Esophagus squamous epithelium (tissue), 5 donors: Measurements from ENCODE around the gene WNT2B. TPM values are rescaled to one million over a fixed set of nuclear protein-coding genes. Genes with fewer than 3 reads are reported as not detected.

ENCODE experiments used
- DNase-seq: peaks from one replicate; lab custom pipeline; 2025; lab: John Stamatoyannopoulos, UW
- H3K27ac ChIP-seq, 4 donors: fragments of 200-600 bp; sonication (generic); one replicate each; pipeline ENCODE4 v1.5.1; 2016 to 2019; ENCODE audit warnings: mild to moderate bottlenecking in 1 of 4
- H3K27me3 ChIP-seq, 4 donors: fragments of 200-600 bp; sonication (generic); 1 replicate in 3 of 4; 2 replicates in 1 of 4; pipeline versions ENCODE4 v1.5.1 to v1.6.0; 2017 to 2021; ENCODE audit warnings: antibody characterized with exemption in 1 of 4
- H3K36me3 ChIP-seq, 3 donors: fragments of 200-600 bp; sonication (generic); one replicate each; pipeline ENCODE4 v1.5.1; 2016 to 2019
- H3K4me1 ChIP-seq, 3 donors: fragments of 200-600 bp; sonication (generic); one replicate each; pipeline ENCODE4 v1.5.1; 2017 to 2019
- H3K4me3 ChIP-seq, 4 donors: fragments of 200-600 bp; sonication (generic); 1 replicate in 3 of 4; 2 replicates in 1 of 4; pipeline ENCODE4 v1.5.1; 2016 to 2019; ENCODE audit warnings: mild to moderate bottlenecking in 2 of 4, moderate library complexity in 1 of 4
- H3K9me3 ChIP-seq, 3 donors: fragments of 200-600 bp; sonication (generic); one replicate each; pipeline ENCODE4 v1.5.1; 2016 to 2019
- POLR2A ChIP-seq, 4 donors: fragments of 450-650 bp; IDR thresholded peaks; one replicate each; pipeline ENCODE4 v1.6.1; 2017; ENCODE audit warnings: antibody characterized with exemption in 4 of 4, mild to moderate bottlenecking in 4 of 4, moderate library complexity in 3 of 4
- WGBS, 2 donors: methylation state at CpG; one replicate each; pipeline ENCODE4 v1.1.5; 2018; 5-methylcytosine and 5-hydroxymethylcytosine counted together
- intact Hi-C: fragments of 100-400 bp; cut with DNase I; formaldehyde crosslinking; loops from one replicate; pipeline ENCODE4 v1.15.0; 2022
- total RNA-seq, 4 donors: library from RNA; depleted of rRNA; stranded (reverse); fragments of >200 nt; gene quantifications; one replicate each; pipeline ENCODE4 v1.1.0, GENCODE V29; 2016
- TF ChIP-seq, protein P1 (sequence below), 6 experiments: fragments of 450-650 bp in 4 of 6; fragments of 200-600 bp in 2 of 6; sonication (generic) in 2 of 6; IDR thresholded peaks; one replicate each; pipeline ENCODE4 v1.5.1; 2016 to 2019; ENCODE audit warnings: antibody characterized with exemption in 6 of 6, mild to moderate bottlenecking in 4 of 6, moderate library complexity in 4 of 6
- donor health status: DM: yes; HTN: yes; CAD: no.

The WNT2B gene
- total RNA-seq, 4 donors from 2014 or later, result 2.9 to 11.6 (median 8.2) TPM

- TF ChIP-seq POLR2A (IDR thresholded peaks at IDR 0.05), result no peak
- TF ChIP-seq, protein P1, sequence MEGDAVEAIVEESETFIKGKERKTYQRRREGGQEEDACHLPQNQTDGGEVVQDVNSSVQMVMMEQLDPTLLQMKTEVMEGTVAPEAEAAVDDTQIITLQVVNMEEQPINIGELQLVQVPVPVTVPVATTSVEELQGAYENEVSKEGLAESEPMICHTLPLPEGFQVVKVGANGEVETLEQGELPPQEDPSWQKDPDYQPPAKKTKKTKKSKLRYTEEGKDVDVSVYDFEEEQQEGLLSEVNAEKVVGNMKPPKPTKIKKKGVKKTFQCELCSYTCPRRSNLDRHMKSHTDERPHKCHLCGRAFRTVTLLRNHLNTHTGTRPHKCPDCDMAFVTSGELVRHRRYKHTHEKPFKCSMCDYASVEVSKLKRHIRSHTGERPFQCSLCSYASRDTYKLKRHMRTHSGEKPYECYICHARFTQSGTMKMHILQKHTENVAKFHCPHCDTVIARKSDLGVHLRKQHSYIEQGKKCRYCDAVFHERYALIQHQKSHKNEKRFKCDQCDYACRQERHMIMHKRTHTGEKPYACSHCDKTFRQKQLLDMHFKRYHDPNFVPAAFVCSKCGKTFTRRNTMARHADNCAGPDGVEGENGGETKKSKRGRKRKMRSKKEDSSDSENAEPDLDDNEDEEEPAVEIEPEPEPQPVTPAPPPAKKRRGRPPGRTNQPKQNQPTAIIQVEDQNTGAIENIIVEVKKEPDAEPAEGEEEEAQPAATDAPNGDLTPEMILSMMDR (IDR thresholded peaks at IDR 0.05), result no peak
- Histone ChIP-seq H3K27me3 (no peaks in the 10 kb centered on the region), H3K4me1 (peaks cover 12 to 63% (median 25%) of the 10 kb centered on the region in 3 donors), H3K27ac (no peak overlapping the region), H3K4me3 (no peak overlapping the region), H3K9me3 (no peaks in the 10 kb centered on the region), H3K36me3 (peaks cover 0 to 39% (median 0%) of the 10 kb centered on the region in 3 donors)
- no peak for DNase-seq
- intact Hi-C loops, result loop anchor here (5.0 kb wide), 1 partner anchor 87 kb away; no protein-coding TSS in a partner anchor
- WGBS, 2 donors, result 69 to 93% methylated on average over 2 of the region's 2 CpGs
Observed at GRCh38 chr1:112515311-112516009, 6.7 kb downstream of the WNT2B start.

DNA sequence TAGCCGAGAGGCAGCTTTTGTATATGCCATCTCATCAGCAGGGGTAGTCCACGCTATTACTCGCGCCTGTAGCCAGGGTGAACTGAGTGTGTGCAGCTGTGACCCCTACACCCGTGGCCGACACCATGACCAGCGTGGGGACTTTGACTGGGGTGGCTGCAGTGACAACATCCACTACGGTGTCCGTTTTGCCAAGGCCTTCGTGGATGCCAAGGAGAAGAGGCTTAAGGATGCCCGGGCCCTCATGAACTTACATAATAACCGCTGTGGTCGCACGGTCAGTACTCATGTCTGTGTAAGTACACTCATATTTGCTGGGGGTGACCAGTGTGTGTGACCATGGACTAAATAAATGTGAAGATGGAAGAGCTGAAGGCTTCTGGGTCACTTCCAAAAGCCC, 7.4 kb downstream of the WNT2B start:
- TF ChIP-seq POLR2A (IDR thresholded peaks at IDR 0.05), result no peak
- TF ChIP-seq, protein P1 (IDR thresholded peaks at IDR 0.05), result no peak
- Histone ChIP-seq H3K36me3 (peaks cover 0 to 45% (median 0%) of the 10 kb centered on the region in 3 donors), H3K4me1 (peaks cover 12 to 56% (median 25%) of the 10 kb centered on the region in 3 donors), H3K4me3 (no peak overlapping the region), H3K9me3 (no peaks in the 10 kb centered on the region), H3K27me3 (no peaks in the 10 kb centered on the region), H3K27ac (no peak overlapping the region)
- DNase-seq, result no peak
- intact Hi-C loops, result loop anchor here (5.0 kb wide), 1 partner anchor 86 kb away; no protein-coding TSS in a partner anchor
- 93 to 95% methylated on average over 4 to 11 of the region's 14 CpGs for WGBS, 2 donors

GRCh38 chr1:112517231-112517630, 8.5 kb downstream of the WNT2B start:
- 48 to 85% methylated on average over 3 to 8 of the region's 9 CpGs for WGBS, 2 donors

DNA sequence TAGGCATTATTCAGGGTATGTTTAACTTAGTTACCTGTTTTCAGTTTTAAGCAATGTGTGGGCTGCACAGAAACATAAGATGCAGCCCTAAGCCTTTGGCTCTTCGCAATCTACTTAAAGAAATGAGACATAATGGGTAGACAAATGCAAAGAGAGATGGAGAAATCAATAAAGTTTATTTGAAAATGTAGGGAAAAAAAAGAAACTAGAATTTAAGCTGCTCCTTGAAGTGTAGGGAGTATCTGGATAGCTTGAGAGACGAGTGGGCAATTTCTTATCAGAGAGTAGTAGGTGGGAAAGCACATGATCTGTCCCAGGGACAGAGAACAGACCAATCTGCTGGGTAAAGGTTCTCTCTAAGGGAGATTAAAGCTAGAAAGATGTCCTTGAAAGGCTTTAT, 8.9 kb downstream of the WNT2B start:
- WGBS, 2 donors, result 67 to 71% methylated on average over 2 of the region's 2 CpGs

More at GRCh38 chr1:112517231-112517630, 8.5 kb downstream of the WNT2B start:
- intact Hi-C loops, result loop anchor here (5.0 kb wide), 1 partner anchor 85 kb away; no protein-coding TSS in a partner anchor
- Histone ChIP-seq H3K27ac (peak overlapping the region in 2 of 4 donors; percentile 6 to 40), H3K27me3 (no peaks in the 10 kb centered on the region), H3K36me3 (peaks cover 0 to 56% (median 0%) of the 10 kb centered on the region in 3 donors), H3K4me3 (peak overlapping the region in 1 of 4 donors; percentile 24), H3K9me3 (no peaks in the 10 kb centered on the region), H3K4me1 (peaks cover 12 to 45% (median 25%) of the 10 kb centered on the region in 3 donors)
- no peak for TF ChIP-seq POLR2A (IDR thresholded peaks at IDR 0.05)
- TF ChIP-seq, protein P1 (IDR thresholded peaks at IDR 0.05), result no peak
- no peak for DNase-seq

More for the DNA sequence above, 8.9 kb downstream of the WNT2B start:
- no peak overlapping the region for H3K4me3 ChIP-seq
- DNase-seq, result no peak
- peak overlapping the region in 2 of 4 donors; percentile 6 to 40 for H3K27ac ChIP-seq
- TF ChIP-seq POLR2A (IDR thresholded peaks at IDR 0.05), result no peak
- TF ChIP-seq, protein P1 (IDR thresholded peaks at IDR 0.05), result no peak
- peaks cover 0 to 60% (median 0%) of the 10 kb centered on the region in 3 donors for H3K36me3 ChIP-seq
- intact Hi-C loops, result loop anchor here (5.0 kb wide), 1 partner anchor 85 kb away; no protein-coding TSS in a partner anchor
- H3K4me1 ChIP-seq, result peaks cover 11 to 41% (median 23%) of the 10 kb centered on the region in 3 donors
- no peaks in the 10 kb centered on the region for H3K9me3 ChIP-seq
- H3K27me3 ChIP-seq, result no peaks in the 10 kb centered on the region
